DMS 273 (cell line): ENCODE data around the gene ANK2.
"Not testable (repeated sequence)": the region's sequence is repeated elsewhere in the genome, so short reads cannot be mapped to it uniquely, and the experiment has no call there.

Experiments used
- DNase-seq: peaks from one replicate; lab custom pipeline; 2025; ENCODE audit not compliant: unreplicated experiment; lab: John Stamatoyannopoulos, UW

The ANK2 gene

GRCh38 chr4:113051361-113051760 is 1.9 kb downstream of the ANK2 start:
- DNase-seq: no peak

- peak; percentile 47 for DNase-seq
Measured at GRCh38 chr4:113052379-113052951, 3.0 kb downstream of the ANK2 start.

GRCh38 chr4:113053883-113054282 is 4.4 kb downstream of the ANK2 start:
- DNase-seq: peak; percentile 5

DNA sequence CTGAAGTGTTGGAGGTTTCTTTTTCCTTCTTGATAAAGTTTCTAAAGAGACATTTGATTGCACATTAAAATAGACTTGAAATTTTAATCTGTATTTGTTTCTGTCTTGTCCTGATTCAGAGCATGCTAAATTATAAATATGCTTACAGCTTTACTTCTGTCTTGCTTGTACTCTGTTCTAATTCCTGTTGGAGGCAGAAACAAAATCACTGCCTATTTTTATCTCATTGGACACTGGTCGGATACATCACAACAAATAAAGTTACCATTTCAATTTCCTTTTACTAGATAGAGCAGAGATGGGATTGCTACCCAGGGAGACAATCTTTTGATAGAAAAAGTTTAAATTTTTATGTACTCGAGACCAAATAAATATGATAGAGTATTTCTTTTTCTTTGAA is 6.9 kb downstream of the ANK2 start:
- no peak for DNase-seq

- no peak for DNase-seq
Measured at GRCh38 chr4:113057891-113058290, 8.4 kb downstream of the ANK2 start.

DNA sequence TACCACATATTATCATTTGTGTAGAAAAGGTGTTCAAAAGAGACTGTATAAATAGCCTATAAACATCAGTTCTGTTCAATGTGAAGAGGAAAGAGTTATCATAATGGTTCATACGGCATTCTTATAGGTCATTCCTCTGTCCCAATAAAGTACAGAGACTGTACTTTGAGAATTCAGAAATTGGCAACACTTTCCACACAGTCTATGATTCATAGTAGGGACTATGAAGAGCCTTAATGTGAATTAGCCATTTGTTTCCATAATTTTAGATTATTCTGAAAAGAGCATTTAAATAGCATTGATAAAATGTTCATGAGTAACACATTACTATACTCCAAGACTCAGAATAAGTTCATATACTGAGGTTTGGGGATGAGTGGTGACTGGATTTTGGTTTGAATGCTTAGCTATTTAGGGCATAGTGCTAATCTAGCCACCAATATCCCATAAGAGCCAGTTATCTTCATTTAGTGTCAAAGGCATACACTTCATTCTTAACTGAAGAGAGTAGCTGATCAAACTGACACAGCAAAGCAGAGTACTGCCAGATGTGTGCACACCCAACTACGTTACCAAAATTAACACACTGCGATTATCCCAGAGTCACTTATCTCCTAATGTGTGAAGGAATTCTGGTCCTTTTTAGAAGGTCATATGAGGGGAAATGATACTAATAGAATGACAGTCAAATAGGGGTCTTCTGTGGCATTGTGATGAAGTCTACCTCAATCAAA is 10.2 kb downstream of the ANK2 start:
- DNase-seq: no peak

- DNase-seq: no peak
Measured at GRCh38 chr4:113060853-113061252, 11.4 kb downstream of the ANK2 start.

DNA sequence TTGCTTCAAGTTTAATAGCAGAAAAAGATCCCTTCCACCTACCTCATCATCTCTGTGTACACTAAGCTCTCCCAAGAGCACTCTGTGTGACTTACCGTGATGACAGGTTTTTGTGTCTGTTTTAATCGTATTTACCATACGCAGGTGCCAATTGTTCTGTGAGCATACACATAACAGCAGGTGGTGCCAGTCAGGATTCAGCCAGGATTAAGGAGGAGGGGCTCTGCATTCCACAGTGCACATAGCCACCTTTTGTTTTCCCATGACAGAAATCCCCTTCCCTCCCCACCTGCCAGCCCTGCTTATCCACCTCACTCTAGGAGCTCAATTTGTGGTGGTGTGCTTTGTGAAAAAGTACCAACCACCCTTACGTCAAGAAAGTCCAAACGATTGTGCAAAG is 14.8 kb downstream of the ANK2 start:
- peak; percentile 5 for DNase-seq

DNA sequence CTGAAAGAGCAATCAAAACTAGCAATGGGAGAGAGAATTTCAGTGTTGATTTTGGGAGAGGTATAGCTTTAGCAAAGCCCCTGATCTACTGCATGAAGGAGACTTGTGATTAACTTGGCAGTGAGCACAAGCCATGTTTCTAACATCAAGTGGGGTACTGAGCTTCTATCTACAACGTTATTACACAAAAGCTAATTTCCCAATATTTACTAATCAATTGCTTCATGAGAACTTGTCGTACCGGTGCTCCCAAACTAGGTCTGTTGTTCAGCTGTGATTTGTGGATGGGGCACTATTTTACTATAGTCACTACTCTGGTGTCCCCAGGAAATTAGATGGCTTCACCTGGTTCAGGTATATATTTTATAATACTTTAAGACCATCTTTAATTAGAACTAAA is 16.2 kb downstream of the ANK2 start:
- no peak for DNase-seq

- DNase-seq: not testable (repeated sequence)
Measured at GRCh38 chr4:113068771-113069170, 19.3 kb downstream of the ANK2 start.

DNA sequence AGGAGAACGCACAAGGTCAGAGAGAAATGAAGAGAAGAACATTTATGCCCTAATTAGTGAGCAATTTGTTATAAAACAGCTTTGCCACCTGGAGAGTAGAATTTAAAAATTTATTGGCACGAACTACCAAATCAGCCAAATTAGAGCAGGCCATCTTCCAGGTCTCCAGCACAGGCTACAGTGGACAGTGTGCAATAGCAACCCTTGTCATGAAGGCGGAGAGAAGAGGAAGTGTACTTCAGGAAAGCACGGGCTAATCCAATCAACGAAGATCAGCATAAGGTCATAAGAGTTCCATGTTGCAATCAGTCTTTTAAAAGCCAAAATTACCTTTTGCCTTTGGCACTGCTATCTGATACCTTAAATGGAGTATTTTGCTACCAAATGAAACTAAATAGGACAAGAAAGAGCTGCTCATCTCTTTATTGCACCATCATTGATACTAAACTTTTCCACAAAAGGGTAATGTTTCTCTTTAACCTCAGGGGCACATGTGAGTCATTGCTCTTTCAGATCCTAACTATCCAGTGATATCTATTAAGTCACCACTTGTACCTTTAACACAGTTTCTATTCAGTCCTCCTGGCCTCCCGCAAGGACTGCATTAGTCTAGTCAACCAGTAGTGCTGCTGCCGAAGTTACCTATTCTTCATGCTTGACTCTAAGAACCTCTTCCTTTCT is 19.9 kb downstream of the ANK2 start:
- no peak for DNase-seq

- DNase-seq: no peak
Measured at GRCh38 chr4:113070755-113071154, 21.3 kb downstream of the ANK2 start.

GRCh38 chr4:113071274-113071673 is 21.8 kb downstream of the ANK2 start:
- DNase-seq: no peak

DNA sequence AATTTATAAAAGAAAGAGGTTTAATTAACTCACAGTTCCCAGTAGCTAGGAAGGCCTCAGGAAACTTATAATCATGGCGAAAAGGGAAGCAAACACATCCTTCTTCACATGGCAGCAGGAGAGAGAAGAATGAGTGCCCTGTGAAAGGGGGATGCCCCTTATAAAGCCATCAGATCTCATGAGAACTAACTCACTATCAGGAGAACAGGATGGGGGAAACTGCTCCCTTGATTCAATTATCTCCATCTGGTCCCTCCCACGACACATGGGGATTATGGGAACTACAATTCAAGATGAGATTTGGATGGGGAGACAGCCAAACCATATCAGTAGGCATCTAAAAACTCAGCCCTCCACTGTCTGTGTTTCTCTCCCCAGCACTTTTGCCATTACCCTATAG is 22.4 kb downstream of the ANK2 start:
- DNase-seq: peak; percentile 11

DNA sequence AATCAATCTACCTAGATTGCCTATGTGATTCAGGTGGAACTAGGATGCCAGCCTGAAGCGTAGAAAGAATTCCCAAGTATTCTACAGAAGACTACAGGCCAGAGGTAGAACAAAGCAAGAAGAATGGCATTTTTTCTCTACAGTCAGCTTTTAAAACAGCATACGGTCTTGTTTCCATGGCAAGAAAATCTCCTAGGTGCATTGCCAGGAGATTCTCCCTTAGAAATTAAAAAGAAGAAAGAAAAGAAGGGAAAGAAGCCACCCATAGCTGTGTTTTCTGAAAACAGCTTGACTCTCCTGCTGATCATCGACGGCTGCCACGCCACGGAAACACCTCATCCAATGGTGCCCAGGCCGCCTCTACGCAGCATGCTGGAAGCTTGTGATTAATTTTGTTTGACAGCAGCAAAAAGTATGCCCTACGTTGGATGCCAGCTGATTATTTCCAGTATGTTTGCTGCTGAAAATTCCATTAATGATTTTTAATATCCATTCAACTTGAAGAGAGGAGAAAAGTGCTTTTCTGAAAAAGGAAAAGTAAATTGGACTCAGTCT is 24.1 kb downstream of the ANK2 start:
- DNase-seq: no peak

DNA sequence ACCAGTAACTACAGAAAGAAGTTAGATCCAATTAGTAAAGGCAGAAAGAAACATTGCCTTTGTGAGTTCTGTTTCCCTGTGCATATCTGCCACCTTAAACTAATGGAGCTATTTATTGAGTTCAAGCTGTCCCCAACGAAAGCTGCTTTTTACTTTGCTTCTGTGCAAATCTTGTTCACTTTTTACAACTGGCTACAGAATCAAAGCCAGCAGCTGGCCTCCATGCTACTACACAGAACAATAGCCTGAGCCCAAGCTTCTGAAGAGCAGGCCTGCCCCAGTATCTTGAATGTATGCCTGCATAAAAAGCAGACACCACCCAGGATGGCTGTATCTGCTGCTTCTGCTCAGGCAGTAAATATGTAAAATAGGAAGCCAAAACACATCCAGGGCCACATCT is 28.1 kb downstream of the ANK2 start:
- peak; percentile 83 for DNase-seq

GRCh38 chr4:113078066-113078465 is 28.6 kb downstream of the ANK2 start:
- peak; percentile 93 for DNase-seq

DNA sequence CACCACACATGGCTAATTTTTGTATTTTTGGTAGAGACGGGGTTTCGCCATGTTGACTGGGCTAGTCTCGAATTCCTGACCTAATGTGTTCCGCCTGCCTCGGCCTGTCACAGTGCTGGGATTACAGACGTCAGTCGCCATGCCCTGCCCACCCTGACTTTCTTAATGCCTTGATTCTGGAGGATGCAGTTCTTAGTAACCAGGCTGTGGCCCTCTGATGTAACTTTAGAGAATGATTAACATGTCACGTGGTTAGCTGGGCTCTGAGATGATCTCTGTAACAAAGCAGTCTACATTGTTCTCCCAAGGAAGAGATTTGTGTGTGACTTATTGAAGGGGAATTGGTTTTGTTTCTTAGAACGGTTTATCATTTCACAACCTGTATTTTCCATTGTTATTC is 30.6 kb downstream of the ANK2 start:
- DNase-seq: peak; percentile 7

DNA sequence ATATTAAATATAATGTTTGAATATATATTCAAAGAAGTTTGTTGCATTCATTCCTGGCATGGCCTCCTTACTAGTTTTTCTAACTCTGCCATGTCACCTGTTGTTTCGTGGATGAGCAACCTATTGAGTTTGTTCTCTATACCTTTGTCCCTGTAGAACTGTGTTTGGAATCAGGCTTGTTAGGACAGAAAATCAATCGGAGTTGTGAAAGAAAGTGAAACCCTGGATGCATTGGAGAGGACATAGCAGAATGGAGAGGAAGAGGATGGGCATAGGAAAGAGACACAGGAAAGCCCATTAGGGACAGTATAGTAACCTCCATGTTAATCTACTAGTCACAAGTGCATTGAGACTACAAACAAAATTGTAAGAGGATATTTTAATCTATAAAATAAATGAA is 31.2 kb downstream of the ANK2 start:
- no peak for DNase-seq

- no peak for DNase-seq
Measured at GRCh38 chr4:113083346-113083745, 33.9 kb downstream of the ANK2 start.

- peak; percentile 8 for DNase-seq
Measured at GRCh38 chr4:113086172-113086695, 36.8 kb downstream of the ANK2 start.

DNA sequence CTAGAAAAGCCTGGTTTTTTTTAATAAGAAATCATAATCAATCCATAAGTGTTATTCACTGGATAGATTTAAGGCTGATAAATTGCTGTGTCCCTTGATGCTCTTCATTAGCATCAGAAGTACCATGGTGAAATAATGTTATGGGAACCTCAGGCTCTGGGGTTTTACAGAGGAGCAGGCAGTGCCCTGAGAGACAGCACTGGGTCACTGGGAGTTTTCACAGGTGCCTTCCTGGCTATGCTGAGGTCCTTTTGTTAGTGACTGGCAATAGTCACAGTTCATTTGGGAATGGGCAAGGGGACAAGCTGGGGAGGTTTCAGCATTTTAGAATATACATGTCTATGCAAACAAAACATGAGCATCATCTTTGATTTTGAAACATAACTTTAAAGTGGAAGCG is 38.6 kb downstream of the ANK2 start:
- no peak for DNase-seq
